GM19193 (cell line): ENCODE measurements around the gene YIF1A.

Experiments
- POLR2A ChIP-seq: IDR thresholded peaks from 4 replicates; pipeline ENCODE4 v1.6.1; 2011; ENCODE audit not compliant: insufficient read depth, insufficient read length; ENCODE audit errors: extremely low read depth

YIF1A gene

GRCh38 chr11:66288671-66289547 is at the start of gene YIF1A:
Gene YIF1A, minus strand, starts transcription at chr11:66289143. Its CDS starts 158 bp downstream, at chr11:66288985.
- peak; percentile 83 for TF ChIP-seq POLR2A

GRCh38 chr11:66337103-66337899 is 48.4 kb upstream of the YIF1A start:
- no peak for TF ChIP-seq POLR2A

- peak; percentile 11 for TF ChIP-seq POLR2A
Measured at GRCh38 chr11:66336234-66337102, 47.5 kb upstream of the YIF1A start, which contains the start of gene RIN1. Gene RIN1, minus strand, starts transcription at chr11:66336434. Its CDS starts 32 bp downstream, at chr11:66336402.

GRCh38 chr11:66335531-66336233 is 46.7 kb upstream of the YIF1A start:
- TF ChIP-seq POLR2A = no peak

GRCh38 chr11:66334605-66335442 is 45.9 kb upstream of the YIF1A start:
- TF ChIP-seq POLR2A = no peak

GRCh38 chr11:66333896-66334604 is 45.1 kb upstream of the YIF1A start:
- TF ChIP-seq POLR2A = no peak

- TF ChIP-seq POLR2A = no peak
Measured at GRCh38 chr11:66333220-66333877, 44.4 kb upstream of the YIF1A start.

GRCh38 chr11:66332371-66333219 is 43.7 kb upstream of the YIF1A start:
- no peak for TF ChIP-seq POLR2A

GRCh38 chr11:66331542-66332370 is 42.8 kb upstream of the YIF1A start:
- TF ChIP-seq POLR2A = no peak

- TF ChIP-seq POLR2A = no peak
Measured at GRCh38 chr11:66330931-66331330, 42.0 kb upstream of the YIF1A start.
